ENCODE results near the gene RARG.

RARG gene

DNA sequence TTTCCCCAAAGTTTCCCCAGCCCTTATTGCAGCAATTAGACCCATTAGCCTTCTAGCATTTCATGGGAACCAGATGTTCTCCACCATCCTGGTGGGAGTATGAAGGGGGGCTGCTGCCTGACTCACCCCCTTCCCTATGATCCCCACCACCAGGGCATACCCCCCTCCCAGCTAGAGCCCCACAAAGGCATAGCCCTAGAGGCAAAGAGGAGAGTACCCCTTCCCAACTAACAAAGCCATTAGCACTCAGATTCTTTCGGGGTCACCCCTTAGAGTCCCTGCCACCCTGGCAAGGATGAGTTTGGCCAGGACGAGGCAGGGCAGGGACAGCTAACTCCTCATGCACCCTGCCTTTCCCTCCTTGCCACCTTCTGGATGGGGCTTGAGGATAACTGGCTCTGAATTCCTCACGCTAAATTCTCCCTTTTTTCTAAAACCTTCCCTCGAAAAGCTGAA is 9.2 kb downstream of the RARG start:
- TF ChIP-seq ZBTB7A (IDR thresholded peaks at IDR 0.05; ENCODE audit: low read depth) = peak; percentile 20; the same call in 1 of the 2 replicates
- no peak for TF ChIP-seq NFIC (IDR thresholded peaks at IDR 0.05)

DNA sequence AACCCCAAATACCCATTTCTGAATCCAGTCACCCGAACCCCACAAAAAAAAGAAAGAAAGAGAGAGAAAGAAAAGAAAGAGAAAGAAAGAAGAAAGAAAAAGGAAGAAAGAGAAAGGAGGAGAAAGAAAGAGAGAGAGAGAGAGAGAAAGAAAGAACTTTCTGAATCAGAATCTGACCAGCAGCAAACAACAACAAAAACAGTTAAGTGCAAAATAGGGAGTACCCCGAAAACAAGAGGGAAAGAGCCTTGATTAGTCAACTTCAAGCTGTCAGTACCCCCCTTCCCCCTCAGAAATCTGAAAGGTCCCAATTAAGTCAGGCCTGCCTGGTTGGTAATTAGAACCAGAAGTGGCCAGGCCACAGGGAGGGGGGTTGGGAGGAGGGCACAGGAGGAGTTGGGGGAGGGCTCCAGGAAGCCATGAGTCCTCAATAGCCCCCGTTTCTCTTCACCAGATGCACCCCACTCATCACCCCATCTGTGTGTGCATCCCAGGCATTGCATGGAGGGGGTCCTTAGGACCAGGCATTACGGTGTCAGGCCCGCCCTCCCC is 9.8 kb downstream of the RARG start:
- TF ChIP-seq CEBPB (IDR thresholded peaks at IDR 0.05) (no peak), EP300 (IDR thresholded peaks at IDR 0.05; ENCODE audit: borderline replicate concordance) (no peak), CREB1 (IDR thresholded peaks at IDR 0.05; ENCODE audit: low read depth) (no peak)
- TF ChIP-seq, protein P1, sequence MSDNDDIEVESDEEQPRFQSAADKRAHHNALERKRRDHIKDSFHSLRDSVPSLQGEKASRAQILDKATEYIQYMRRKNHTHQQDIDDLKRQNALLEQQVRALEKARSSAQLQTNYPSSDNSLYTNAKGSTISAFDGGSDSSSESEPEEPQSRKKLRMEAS (IDR thresholded peaks at IDR 0.05) = no peak

DNA sequence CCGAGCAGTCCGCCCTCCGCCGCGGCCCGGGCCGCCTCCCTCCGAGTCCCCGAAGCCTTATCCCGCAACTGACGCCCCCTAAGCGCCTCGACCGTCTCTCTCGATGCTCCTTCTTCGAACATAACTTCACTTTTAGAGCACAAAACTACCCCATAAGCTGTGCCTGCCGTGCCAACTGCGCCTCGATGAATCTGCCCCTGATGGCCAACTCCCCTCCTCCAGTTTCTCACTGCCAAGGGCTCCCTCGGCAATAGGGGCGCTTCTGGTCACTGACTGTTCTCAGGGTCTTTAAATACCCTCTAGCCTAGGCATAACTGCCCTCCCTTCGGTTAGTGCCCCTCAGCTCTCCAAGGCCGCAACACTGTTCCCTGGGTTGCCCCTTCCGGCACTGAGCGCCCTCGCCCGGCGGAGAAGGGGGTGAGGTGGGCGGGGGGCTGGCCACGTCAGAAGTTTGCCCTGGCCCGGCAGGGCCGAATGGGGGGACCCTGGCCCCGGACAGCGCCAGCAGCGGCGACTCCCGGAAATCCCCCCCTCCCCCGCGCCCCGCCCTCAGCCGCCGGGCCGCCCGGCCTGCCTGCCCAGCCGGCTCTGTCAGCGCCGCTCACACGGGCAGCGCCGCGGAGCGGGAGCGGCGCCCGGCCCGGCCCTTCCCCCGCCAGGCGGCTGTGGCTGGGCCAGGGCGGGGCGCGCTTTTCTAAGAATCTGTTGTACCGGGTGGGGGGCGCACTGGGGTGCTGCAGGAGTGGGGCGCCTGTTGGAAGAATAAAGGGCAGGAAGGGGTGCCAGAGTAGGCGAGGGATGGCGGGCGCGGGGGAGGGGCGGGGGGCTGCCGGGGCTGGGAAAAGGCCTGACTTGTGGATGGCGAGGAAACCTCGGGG is 10.6 kb downstream of the RARG start:
- no peak for TF ChIP-seq TEAD4 (IDR thresholded peaks at IDR 0.05)
- TF ChIP-seq YY1 (IDR thresholded peaks at IDR 0.05; ENCODE audit: low read depth) = no peak
- TF ChIP-seq, protein P1 (IDR thresholded peaks at IDR 0.05) = peak; percentile 40; the same call in 1 of the 2 replicates
- no peak for TF ChIP-seq EP300 (IDR thresholded peaks at IDR 0.05; ENCODE audit: borderline replicate concordance)
- TF ChIP-seq NFIC (IDR thresholded peaks at IDR 0.05) = no peak; the same call in none of the 2 replicates
- no peak for TF ChIP-seq CEBPB (IDR thresholded peaks at IDR 0.05)
- TF ChIP-seq, protein P2, sequence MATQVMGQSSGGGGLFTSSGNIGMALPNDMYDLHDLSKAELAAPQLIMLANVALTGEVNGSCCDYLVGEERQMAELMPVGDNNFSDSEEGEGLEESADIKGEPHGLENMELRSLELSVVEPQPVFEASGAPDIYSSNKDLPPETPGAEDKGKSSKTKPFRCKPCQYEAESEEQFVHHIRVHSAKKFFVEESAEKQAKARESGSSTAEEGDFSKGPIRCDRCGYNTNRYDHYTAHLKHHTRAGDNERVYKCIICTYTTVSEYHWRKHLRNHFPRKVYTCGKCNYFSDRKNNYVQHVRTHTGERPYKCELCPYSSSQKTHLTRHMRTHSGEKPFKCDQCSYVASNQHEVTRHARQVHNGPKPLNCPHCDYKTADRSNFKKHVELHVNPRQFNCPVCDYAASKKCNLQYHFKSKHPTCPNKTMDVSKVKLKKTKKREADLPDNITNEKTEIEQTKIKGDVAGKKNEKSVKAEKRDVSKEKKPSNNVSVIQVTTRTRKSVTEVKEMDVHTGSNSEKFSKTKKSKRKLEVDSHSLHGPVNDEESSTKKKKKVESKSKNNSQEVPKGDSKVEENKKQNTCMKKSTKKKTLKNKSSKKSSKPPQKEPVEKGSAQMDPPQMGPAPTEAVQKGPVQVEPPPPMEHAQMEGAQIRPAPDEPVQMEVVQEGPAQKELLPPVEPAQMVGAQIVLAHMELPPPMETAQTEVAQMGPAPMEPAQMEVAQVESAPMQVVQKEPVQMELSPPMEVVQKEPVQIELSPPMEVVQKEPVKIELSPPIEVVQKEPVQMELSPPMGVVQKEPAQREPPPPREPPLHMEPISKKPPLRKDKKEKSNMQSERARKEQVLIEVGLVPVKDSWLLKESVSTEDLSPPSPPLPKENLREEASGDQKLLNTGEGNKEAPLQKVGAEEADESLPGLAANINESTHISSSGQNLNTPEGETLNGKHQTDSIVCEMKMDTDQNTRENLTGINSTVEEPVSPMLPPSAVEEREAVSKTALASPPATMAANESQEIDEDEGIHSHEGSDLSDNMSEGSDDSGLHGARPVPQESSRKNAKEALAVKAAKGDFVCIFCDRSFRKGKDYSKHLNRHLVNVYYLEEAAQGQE (IDR thresholded peaks at IDR 0.05; ENCODE audit: low read depth) = no peak; the same call in 1 of the 2 replicates
- TF ChIP-seq TCF12 (IDR thresholded peaks at IDR 0.05; ENCODE audit: low read depth) = peak; percentile 47; the same call in 1 of the 2 replicates
- peak; percentile 99 for TF ChIP-seq ZBTB7A (IDR thresholded peaks at IDR 0.05; ENCODE audit: low read depth)
- no peak for TF ChIP-seq RAD21 (IDR thresholded peaks at IDR 0.05; ENCODE audit: low read depth)
- TF ChIP-seq, protein P3, sequence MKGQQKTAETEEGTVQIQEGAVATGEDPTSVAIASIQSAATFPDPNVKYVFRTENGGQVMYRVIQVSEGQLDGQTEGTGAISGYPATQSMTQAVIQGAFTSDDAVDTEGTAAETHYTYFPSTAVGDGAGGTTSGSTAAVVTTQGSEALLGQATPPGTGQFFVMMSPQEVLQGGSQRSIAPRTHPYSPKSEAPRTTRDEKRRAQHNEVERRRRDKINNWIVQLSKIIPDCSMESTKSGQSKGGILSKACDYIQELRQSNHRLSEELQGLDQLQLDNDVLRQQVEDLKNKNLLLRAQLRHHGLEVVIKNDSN (IDR thresholded peaks at IDR 0.05) = no peak
- TF ChIP-seq EGR1 (IDR thresholded peaks at IDR 0.05) = peak; percentile 33
- TF ChIP-seq TAF1 (IDR thresholded peaks at IDR 0.05; ENCODE audit: low read depth) = peak; percentile 35
- TF ChIP-seq CREB1 (IDR thresholded peaks at IDR 0.05; ENCODE audit: low read depth) = 0 out of 2 replicates have a peak, but pooled peaks have one; percentile 26
- TF ChIP-seq FOXM1 (IDR thresholded peaks at IDR 0.05; ENCODE audit: borderline replicate concordance, low read depth) = no peak

DNA sequence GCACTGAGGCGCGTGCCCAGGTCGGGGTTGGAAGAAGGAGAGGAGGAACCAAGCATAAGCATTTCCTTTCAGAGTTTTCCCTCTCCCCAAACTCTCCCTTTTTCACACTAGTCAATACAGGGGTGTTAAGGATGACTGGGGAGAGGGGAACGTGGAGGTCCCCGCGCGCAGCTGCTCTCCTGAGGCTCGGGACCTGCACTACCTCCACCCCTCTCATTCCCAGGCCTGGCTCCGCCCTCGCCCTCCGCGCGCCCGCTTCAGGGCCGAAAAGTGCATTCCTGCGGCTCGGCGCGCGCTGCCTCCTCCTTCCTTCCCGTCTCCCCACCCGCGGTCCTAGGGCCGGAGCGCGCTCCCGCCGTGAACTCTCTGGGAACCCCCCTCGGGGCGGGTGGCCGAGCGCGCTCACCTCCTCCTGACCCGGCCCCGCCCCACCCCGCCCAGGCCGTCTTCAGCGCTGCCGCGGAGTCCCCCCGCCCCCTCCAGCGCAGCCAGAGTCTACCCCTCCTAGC is 11.3 kb downstream of the RARG start:
- TF ChIP-seq TEAD4 (IDR thresholded peaks at IDR 0.05) = peak; percentile 85
- TF ChIP-seq EP300 (IDR thresholded peaks at IDR 0.05; ENCODE audit: borderline replicate concordance) = peak; percentile 35; the same call in 1 of the 2 replicates
- TF ChIP-seq YY1 (IDR thresholded peaks at IDR 0.05; ENCODE audit: low read depth) = no peak

DNA sequence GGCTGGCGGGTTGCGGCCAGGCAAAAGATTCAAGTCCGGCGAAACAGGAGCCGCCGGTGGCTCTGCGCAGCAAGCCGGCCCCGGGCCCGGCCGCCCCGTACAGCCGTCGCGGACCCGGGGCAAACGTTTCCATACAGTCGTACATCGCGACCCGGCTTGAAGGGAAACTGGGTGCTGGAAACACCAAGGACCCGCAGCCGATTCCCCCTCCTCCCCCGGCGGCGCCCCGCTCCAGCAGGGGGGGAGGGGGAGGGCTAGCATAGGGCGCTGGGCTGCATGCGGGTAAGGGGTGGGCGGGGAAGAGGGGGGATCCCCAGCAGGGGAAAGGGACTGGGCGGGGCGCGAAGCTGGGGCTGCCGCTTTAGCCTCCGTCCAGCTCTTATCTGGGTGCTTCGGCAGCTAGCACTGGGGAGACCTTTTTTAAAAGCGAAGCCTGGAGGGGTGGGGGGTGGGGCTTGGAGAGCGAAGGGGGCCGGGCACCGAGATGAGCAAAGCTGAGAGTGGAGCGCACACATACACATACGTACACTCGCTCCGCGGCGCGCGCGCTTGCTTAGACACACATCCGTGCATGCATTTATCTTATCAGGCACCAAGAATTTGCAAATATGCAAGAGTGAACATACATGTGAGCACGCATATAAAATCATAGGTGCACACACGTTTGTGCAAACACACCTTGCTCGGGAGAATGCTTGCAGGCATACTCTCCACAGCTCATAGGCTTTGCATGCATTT is 11.9 kb downstream of the RARG start:
- TF ChIP-seq, protein P1 (IDR thresholded peaks at IDR 0.05) = peak; percentile 39; the same call in 1 of the 2 replicates
- TF ChIP-seq TAF1 (IDR thresholded peaks at IDR 0.05; ENCODE audit: low read depth) = 0 out of 2 replicates have a peak, but pooled peaks have one; percentile 18
- TF ChIP-seq, protein P3 (IDR thresholded peaks at IDR 0.05) = peak; percentile 31; the same call in 1 of the 2 replicates
- no peak for TF ChIP-seq NFIC (IDR thresholded peaks at IDR 0.05)
- TF ChIP-seq YY1 (IDR thresholded peaks at IDR 0.05; ENCODE audit: low read depth) = no peak

DNA sequence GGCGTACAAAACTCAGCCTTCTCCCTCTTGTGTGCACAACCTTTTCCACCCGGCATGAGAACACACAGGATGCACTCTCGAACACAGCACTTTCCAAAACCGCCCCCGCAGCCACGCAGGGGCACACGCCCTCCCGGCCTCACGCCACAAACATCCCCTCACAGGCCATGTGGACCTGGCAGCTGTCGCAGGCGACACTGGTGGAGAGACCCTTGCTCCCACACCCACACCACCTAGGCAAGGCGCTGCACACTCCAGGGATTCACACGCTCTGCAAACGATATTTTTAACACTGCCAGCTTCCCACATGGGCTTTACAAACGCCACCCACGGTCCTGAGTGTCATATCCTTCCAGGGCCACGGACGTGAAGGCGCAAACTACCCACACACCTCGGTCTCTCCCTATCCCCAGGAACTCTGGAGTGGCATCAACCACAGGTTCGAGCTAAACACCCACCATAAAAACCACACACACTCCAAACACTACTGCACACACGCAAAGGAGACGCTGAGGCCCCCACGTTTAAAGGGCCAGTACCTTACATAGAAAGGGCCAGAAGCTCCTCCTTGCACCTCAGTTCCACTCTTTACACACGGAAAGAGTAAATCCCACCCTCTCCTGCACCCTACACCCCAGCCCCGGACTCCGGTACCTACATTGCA is 12.6 kb downstream of the RARG start:
- TF ChIP-seq EGR1 (IDR thresholded peaks at IDR 0.05) (no peak), CREB1 (IDR thresholded peaks at IDR 0.05; ENCODE audit: low read depth) (no peak), ZBTB7A (IDR thresholded peaks at IDR 0.05; ENCODE audit: low read depth) (no peak), TEAD4 (IDR thresholded peaks at IDR 0.05) (no peak), RAD21 (IDR thresholded peaks at IDR 0.05; ENCODE audit: low read depth) (no peak), TAF1 (IDR thresholded peaks at IDR 0.05; ENCODE audit: low read depth) (no peak), EP300 (IDR thresholded peaks at IDR 0.05; ENCODE audit: borderline replicate concordance) (no peak), CEBPB (IDR thresholded peaks at IDR 0.05) (no peak), NFIC (IDR thresholded peaks at IDR 0.05) (no peak), FOXM1 (IDR thresholded peaks at IDR 0.05; ENCODE audit: borderline replicate concordance, low read depth) (no peak)
- TF ChIP-seq, protein P3 (IDR thresholded peaks at IDR 0.05) = no peak
- TF ChIP-seq, protein P2 (IDR thresholded peaks at IDR 0.05; ENCODE audit: low read depth) = no peak
- TF ChIP-seq, protein P1 (IDR thresholded peaks at IDR 0.05) = no peak

Measured in Ishikawa (cell line).